ENCODE measurements around the gene AMBP.

AMBP gene

DNA sequence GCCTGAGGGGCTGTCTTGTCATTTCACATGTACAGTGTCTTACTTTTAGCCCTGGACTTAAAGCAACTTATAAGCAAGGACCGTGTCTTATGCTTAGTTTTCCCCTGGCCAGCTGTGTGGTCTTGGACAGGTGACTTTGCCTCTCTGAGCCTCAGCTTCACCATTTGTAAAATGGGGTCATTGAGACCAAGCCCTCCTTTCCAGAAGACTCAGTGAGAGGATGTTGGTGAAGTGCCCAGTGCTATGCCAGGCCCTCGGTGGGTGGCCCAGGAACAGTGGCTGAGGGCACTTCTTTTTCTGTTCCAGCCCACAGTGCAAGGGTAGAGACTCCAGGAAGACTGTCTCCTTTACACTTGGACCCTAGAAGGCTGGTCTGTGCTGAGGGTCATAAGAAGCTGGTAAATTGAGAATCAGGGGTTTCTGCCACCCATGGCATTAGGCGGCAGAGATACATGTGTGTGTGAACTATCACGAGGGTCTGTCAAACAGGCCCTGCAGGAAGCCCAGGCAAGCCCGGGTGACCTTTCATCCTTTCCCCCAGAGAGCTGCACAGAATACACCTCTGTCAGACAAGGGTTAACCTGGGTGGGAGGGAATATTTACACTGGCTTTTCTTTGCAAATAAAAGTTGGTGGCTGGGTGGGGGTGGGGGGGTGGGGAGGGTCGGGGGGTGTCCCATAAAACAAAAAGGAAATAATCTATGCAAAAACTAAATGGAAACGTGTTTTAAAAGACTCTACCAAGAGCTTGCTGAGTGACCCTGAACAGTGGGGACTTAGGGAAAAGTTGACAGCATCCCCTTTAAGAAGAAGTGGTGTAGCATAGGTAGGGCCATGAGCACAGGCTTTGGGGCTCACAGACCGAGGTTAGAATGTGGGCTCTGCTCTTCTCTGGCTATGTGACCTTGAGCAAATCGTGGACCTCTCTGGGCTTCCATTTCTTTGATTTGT lies 41.4 kb upstream of the AMBP start:
- no peak overlapping the region for H3K4me3 ChIP-seq (ENCODE audit: low read length)
- peaks cover 7% of the 10 kb centered on the region for H3K27me3 ChIP-seq (ENCODE audit: control insufficient read depth, insufficient read depth, low read length)
- H3K9ac ChIP-seq (ENCODE audit: low read length): no peak overlapping the region
- no peaks in the 10 kb centered on the region for H3K4me1 ChIP-seq (ENCODE audit: control insufficient read depth, insufficient read depth, low read length)
- no peaks in the 10 kb centered on the region for H3K36me3 ChIP-seq (ENCODE audit: control insufficient read depth, insufficient read depth, low read length)
- H3K27ac ChIP-seq (ENCODE audit: low read depth, low read length): no peak overlapping the region

DNA sequence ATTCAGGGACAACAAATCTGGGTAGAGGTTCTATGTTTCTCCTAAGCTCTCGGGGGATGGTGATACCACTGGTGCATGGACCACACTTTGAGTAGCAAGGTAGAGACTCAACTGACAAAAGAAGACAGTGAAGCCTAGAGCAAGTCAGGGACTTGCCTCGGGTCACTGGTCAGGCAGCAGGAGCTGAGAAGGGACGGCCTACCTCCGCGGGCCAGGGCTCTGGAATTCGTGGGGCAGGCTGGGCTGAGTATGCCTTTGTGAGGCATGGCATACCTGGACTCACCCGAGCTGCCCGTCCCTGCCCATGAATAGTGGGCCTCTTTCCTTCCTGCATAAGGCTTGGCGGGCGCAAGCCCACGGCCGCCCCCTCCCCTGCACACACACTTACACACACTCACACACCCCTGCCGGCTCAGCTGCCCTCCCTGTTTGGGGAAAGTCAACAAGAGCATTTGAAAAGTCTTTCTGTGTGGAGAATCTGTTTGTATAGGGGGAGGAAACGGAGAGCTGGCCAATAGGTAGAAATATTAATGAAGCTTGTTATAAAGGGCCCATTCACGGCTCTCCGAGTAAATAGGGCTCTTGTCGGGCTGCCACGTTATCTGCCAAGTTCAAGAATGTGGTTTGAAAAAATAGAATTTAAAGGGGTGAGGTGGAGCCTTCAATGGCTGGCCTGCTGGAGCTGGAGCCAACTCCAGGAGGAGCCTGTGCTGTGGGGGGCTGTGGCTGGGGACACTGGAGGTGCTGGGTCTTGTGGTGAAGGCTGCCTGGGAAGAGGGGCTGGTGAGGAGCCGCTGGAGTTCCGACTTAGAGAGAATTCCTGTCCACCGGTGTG lies 40.1 kb upstream of the AMBP start:
- no peak overlapping the region for H3K4me3 ChIP-seq (ENCODE audit: low read length)
- peaks cover 3% of the 10 kb centered on the region for H3K4me1 ChIP-seq (ENCODE audit: control insufficient read depth, insufficient read depth, low read length)
- peaks cover 9% of the 10 kb centered on the region for H3K27me3 ChIP-seq (ENCODE audit: control insufficient read depth, insufficient read depth, low read length)
- H3K9ac ChIP-seq (ENCODE audit: low read length): no peak overlapping the region
- no peaks in the 10 kb centered on the region for H3K36me3 ChIP-seq (ENCODE audit: control insufficient read depth, insufficient read depth, low read length)
- no peak overlapping the region for H3K27ac ChIP-seq (ENCODE audit: low read depth, low read length)

DNA sequence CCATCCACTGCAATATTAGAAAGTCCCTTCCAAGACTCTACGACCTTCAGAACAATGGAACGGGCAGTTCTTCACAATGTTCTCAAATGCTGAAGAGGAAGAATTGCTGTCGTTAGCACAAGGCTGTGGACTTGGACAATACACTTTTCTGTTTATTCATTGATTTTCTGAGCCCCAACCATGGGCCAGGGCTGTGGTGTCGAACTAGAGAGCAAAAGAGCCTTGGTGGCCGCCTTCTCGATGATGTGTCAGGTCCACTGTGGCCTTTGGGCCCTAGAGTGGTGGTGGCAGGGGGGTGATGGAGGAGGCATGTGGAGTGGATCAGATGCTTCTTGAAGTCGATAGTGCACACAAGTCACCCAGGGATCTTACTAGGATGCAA lies 39.5 kb upstream of the AMBP start:
- H3K27ac ChIP-seq (ENCODE audit: low read depth, low read length): no peak overlapping the region
- no peak overlapping the region for H3K4me3 ChIP-seq (ENCODE audit: low read length)
- no peak overlapping the region for H3K9ac ChIP-seq (ENCODE audit: low read length)
- peaks cover 9% of the 10 kb centered on the region for H3K27me3 ChIP-seq (ENCODE audit: control insufficient read depth, insufficient read depth, low read length)
- no peaks in the 10 kb centered on the region for H3K36me3 ChIP-seq (ENCODE audit: control insufficient read depth, insufficient read depth, low read length)
- peaks cover 4% of the 10 kb centered on the region for H3K4me1 ChIP-seq (ENCODE audit: control insufficient read depth, insufficient read depth, low read length)

DNA sequence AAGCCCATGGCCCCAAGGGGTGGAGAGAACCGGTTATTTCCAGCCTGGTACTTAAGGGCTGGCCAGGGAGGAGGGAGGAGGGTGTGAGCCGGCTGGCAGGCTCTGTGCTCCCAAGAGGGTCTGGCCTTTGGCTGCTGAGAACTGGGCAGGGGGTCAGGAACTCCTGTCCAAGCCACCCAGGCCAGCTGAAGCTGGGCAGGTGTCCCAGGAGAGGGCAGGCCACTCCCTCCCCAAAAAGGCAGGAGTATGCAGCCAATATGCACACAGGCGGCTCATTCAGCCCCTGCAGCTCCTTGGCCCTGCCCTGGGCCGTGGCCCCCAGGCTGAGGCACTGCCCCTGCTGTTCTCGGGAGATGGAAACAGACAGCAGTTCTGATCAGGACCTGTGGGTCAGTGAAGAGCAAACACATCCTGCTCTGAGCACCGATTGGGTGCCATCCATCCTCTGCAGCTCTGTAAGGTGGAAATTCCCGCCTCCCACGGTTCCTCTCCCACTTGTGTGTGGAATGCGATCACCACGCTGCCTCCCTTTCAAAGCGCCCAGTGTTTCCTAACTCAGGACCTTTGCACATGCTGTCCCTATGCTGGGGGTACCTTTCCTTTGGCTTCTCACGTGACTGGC lies 38.1 kb upstream of the AMBP start:
- Histone ChIP-seq H3K9ac (ENCODE audit: low read length) (no peak overlapping the region), H3K27me3 (ENCODE audit: control insufficient read depth, insufficient read depth, low read length) (peaks cover 9% of the 10 kb centered on the region), H3K4me3 (ENCODE audit: low read length) (no peak overlapping the region), H3K36me3 (ENCODE audit: control insufficient read depth, insufficient read depth, low read length) (no peaks in the 10 kb centered on the region), H3K27ac (ENCODE audit: low read depth, low read length) (no peak overlapping the region), H3K4me1 (ENCODE audit: control insufficient read depth, insufficient read depth, low read length) (peaks cover 4% of the 10 kb centered on the region)

DNA sequence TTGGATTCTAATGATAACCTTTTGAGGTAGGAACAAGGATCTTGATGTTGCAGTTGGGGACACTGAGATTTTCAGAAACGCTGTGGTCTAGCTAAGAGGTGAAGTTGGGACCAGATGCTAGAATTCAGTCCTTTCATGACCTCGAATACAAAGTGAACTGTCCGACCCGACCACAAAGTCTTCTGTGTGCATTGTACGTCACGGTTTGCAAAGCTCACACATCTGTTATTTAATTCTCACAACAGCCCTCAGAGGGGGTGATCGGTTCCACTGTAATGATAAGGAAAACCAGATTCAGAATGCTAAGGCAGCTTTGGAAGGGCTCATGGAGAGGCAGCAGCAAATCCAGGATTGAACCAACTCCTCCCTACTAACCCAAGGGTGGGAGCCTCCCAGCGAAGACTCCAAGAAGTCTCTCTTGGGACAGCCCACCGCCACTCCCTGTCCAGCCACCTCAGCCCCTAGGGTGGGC lies 37.6 kb upstream of the AMBP start:
- Histone ChIP-seq H3K4me1 (ENCODE audit: control insufficient read depth, insufficient read depth, low read length) (peaks cover 4% of the 10 kb centered on the region), H3K27me3 (ENCODE audit: control insufficient read depth, insufficient read depth, low read length) (peaks cover 9% of the 10 kb centered on the region), H3K9ac (ENCODE audit: low read length) (no peak overlapping the region), H3K4me3 (ENCODE audit: low read length) (no peak overlapping the region), H3K36me3 (ENCODE audit: control insufficient read depth, insufficient read depth, low read length) (no peaks in the 10 kb centered on the region), H3K27ac (ENCODE audit: low read depth, low read length) (no peak overlapping the region)

DNA sequence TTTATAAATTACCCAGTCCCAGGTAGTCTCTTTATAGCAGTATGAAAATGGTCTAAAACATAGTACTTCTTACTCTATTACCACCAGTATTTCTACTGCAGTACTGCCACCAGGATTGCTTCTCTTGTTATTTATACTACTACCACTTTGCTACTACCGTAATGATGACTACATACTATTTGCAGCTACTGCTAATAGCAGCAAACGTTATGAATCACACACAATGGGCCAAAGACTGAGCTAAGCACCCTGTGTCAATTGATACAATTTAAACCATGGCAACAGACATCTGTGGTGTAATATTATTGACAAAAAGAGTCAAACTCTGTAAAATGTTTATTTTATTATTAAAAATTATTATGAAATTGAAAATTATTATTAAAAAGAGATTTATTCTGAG lies 36.3 kb upstream of the AMBP start:
- Histone ChIP-seq H3K27me3 (ENCODE audit: control insufficient read depth, insufficient read depth, low read length) (peaks cover 9% of the 10 kb centered on the region), H3K27ac (ENCODE audit: low read depth, low read length) (no peak overlapping the region), H3K4me1 (ENCODE audit: control insufficient read depth, insufficient read depth, low read length) (peaks cover 4% of the 10 kb centered on the region), H3K36me3 (ENCODE audit: control insufficient read depth, insufficient read depth, low read length) (no peaks in the 10 kb centered on the region), H3K4me3 (ENCODE audit: low read length) (no peak overlapping the region), H3K9ac (ENCODE audit: low read length) (no peak overlapping the region)

DNA sequence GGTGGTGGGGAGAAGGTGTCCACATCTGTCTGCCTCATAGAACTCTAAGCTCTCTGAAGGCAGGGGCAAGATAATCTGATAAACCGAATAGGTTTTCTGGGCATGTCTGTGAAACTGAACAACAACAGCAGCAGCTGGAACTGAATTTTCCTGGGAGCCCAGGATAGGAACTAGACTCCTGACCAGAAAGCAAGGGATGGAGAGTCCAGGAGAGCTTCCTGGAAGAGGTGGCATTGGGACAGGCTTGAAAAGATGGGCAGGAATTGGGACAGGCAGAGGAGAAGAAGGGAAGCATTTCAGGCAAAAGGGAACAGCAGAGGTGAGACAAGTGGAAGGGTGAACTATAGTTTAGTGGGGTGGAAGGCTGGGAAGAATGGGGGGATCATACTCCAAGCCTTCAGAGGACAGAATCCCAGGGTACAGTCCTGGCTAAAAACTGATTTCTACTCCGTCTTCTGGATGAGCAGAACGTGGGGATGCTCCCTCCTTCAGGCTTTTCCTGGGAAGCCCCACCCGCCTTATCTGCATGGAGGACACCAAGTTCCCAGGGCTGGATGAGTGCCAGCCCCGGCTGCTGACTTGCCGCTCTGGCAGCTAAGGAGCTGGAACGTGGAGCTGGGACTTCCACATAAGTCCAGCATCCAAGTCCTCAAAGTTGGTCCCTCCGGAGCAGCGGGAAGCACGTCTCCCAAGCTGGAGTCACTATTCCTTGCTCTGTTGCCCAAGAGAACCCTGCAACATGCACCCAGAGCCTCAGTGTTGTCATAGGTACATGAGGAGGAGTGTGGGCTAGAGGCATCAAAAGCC lies 34.9 kb upstream of the AMBP start:
- Histone ChIP-seq H3K36me3 (ENCODE audit: control insufficient read depth, insufficient read depth, low read length) (no peaks in the 10 kb centered on the region), H3K27ac (ENCODE audit: low read depth, low read length) (no peak overlapping the region), H3K27me3 (ENCODE audit: control insufficient read depth, insufficient read depth, low read length) (peaks cover 5% of the 10 kb centered on the region), H3K4me3 (ENCODE audit: low read length) (no peak overlapping the region), H3K9ac (ENCODE audit: low read length) (no peak overlapping the region), H3K4me1 (ENCODE audit: control insufficient read depth, insufficient read depth, low read length) (peaks cover 4% of the 10 kb centered on the region)

DNA sequence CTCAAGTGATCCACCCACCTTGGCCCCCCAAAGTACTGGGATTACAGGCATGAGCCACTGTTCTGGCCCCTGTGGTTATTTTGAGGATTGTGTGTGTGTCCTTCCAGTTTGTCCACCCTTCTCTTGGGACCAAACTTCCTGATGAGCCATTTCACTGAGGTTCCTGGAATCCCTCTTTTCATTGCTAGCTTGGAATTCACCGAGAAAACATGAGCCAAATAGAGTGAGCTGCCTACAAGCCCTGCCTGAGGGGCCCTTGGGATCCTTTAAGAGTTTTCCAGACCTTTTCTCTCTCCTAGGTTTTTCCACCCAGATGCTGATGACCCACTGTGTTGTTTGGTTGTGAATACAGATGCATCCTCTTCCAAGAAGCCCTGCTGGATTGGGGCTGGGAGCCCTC lies 34.2 kb upstream of the AMBP start:
- no peaks in the 10 kb centered on the region for H3K36me3 ChIP-seq (ENCODE audit: control insufficient read depth, insufficient read depth, low read length)
- no peak overlapping the region for H3K27ac ChIP-seq (ENCODE audit: low read depth, low read length)
- H3K4me3 ChIP-seq (ENCODE audit: low read length): no peak overlapping the region
- peaks cover 2% of the 10 kb centered on the region for H3K27me3 ChIP-seq (ENCODE audit: control insufficient read depth, insufficient read depth, low read length)
- H3K4me1 ChIP-seq (ENCODE audit: control insufficient read depth, insufficient read depth, low read length): peaks cover 4% of the 10 kb centered on the region
- no peak overlapping the region for H3K9ac ChIP-seq (ENCODE audit: low read length)

DNA sequence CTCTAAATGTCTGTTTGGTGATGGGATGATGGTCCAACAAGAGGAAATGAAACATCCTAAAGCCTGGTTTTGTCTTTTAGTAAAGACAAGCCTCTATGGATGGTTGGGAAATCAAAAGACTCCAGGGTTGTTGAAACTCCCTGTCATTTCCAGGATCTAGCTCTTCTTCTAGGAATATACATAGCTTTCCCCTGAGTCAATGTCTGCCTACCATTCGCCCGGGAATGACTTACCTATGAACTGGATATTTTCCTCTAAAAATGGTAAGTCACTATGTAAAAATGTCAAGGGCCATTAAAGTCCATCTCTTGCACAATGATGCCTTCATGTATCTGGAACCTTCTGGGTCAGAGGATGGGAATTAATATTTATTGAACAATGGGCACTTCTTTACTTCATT lies 32.1 kb upstream of the AMBP start:
- no peak overlapping the region for H3K4me3 ChIP-seq (ENCODE audit: low read length)
- H3K36me3 ChIP-seq (ENCODE audit: control insufficient read depth, insufficient read depth, low read length): no peaks in the 10 kb centered on the region
- H3K4me1 ChIP-seq (ENCODE audit: control insufficient read depth, insufficient read depth, low read length): peaks cover 4% of the 10 kb centered on the region
- no peak overlapping the region for H3K9ac ChIP-seq (ENCODE audit: low read length)
- H3K27me3 ChIP-seq (ENCODE audit: control insufficient read depth, insufficient read depth, low read length): peaks cover 2% of the 10 kb centered on the region
- H3K27ac ChIP-seq (ENCODE audit: low read depth, low read length): no peak overlapping the region

DNA sequence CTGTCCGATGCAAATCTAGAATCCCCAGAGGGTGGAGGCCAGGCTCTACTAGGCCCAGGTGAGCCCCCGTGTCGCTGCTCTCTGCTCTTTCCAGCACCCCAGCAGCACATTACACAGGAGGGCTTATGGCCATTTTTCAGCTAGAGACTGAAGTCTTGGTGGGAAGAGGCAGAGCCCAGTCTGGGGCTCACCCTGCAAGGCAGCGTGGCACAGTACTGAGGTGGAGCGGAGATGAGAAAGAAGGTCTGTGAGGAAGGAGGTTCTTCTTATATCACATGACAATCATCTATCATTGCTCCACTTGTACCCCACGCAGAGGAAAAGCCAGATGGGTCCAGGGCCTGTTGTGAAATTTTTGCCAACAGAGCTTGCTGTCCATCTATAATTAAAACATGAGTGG lies 31.0 kb upstream of the AMBP start:
- no peak overlapping the region for H3K27ac ChIP-seq (ENCODE audit: low read depth, low read length)
- H3K36me3 ChIP-seq (ENCODE audit: control insufficient read depth, insufficient read depth, low read length): no peaks in the 10 kb centered on the region
- H3K9ac ChIP-seq (ENCODE audit: low read length): no peak overlapping the region
- H3K4me3 ChIP-seq (ENCODE audit: low read length): no peak overlapping the region
- peaks cover 4% of the 10 kb centered on the region for H3K4me1 ChIP-seq (ENCODE audit: control insufficient read depth, insufficient read depth, low read length)
- peaks cover 2% of the 10 kb centered on the region for H3K27me3 ChIP-seq (ENCODE audit: control insufficient read depth, insufficient read depth, low read length)

DNA sequence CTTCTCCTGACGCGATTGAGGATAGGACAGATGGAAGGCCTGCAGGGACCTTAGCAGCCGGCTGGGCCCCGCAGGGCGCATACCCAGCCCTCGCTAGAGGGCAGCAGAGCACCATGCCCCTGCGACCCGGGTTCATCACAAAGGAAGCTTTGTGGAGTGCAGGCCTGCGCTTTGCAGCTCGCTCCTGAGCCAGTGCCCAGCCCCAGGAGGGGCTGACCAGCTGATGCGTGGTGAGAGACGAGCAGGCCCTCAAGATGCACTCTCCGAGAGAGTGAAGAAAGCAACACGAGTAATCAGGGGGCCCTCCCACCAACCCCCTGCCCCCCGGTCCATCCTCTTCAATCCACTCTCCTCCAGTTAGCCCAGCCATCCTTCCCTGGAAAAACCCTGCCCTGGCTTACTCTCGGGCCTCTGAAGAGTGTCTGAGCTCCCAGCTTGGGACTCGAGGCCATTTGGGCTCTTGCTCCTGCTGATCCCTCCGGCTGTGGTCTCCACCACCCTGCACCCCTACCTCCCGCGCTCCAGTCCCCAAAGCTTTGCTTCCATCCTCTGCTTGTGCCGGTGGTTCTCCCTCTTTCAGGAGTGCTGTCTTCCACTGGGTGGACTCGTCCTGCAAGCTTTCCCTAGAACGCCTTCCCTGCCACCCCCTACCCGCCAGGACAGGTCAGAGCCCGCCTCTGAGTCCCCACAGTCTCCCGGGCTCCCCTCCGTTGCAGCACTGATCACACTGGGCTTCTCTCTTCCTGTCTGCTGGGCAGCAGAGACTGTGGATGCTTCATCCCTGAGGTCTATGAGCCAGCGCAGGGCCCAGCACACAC lies 30.1 kb upstream of the AMBP start:
- Histone ChIP-seq H3K27me3 (ENCODE audit: control insufficient read depth, insufficient read depth, low read length) (no peaks in the 10 kb centered on the region), H3K9ac (ENCODE audit: low read length) (no peak overlapping the region), H3K36me3 (ENCODE audit: control insufficient read depth, insufficient read depth, low read length) (no peaks in the 10 kb centered on the region), H3K4me3 (ENCODE audit: low read length) (no peak overlapping the region), H3K4me1 (ENCODE audit: control insufficient read depth, insufficient read depth, low read length) (peaks cover under 1% of the 10 kb centered on the region), H3K27ac (ENCODE audit: low read depth, low read length) (no peak overlapping the region)

Data from rectal smooth muscle tissue (tissue), 1 donor.